Activated CD8-positive, alpha-beta T cell treated with anti-CD3 and anti-CD28 coated beads for 36 hours (primary cell): ENCODE results near the gene ARMC3. TPM values are rescaled to one million over a fixed set of nuclear protein-coding genes. Genes with fewer than 3 reads are reported as not detected.
A peak's percentile ranks its signal among the peaks of the same experiment; 100 is the strongest.

Experiments used
- ATAC-seq: fragments of 200-7000 bp; cut with Tn5 transposase; one replicate; pipeline ENCODE4 v1.10.0; 2021; ENCODE audit warnings: mild to moderate bottlenecking, moderate library complexity
- CTCF ChIA-PET: fragments of 350-600 bp; sonication (Branson Sonifier 250); formaldehyde crosslinking; loops from one replicate; lab custom pipeline; 2021; ENCODE audit warnings: antibody characterized with exemption; lab: Charles Lee
- POLR2A ChIA-PET: fragments of 350-600 bp; sonication (Branson Sonifier 250); formaldehyde crosslinking; loops from one replicate; lab custom pipeline; 2021; ENCODE audit warnings: antibody characterized with exemption; lab: Charles Lee
- DNase-seq: peaks from one replicate; pipeline ENCODE4 v3.0.0-alpha.2; 2020
- H3K27ac Mint-ChIP-seq: one replicate; pipeline ENCODE4 v1.8.0; 2021; ENCODE audit warnings: mild to moderate bottlenecking, mixed read lengths
- H3K27me3 Mint-ChIP-seq: one replicate; pipeline ENCODE4 v1.8.0; 2021; ENCODE audit warnings: mixed read lengths
- H3K36me3 Mint-ChIP-seq: one replicate; pipeline ENCODE4 v1.8.0; 2021; ENCODE audit warnings: low read depth, mixed read lengths
- H3K4me1 Mint-ChIP-seq: one replicate; pipeline ENCODE4 v1.8.0; 2021; ENCODE audit warnings: low read depth, mixed read lengths
- H3K4me3 Mint-ChIP-seq: one replicate; pipeline ENCODE4 v1.8.0; 2021; ENCODE audit warnings: mild to moderate bottlenecking, moderate library complexity, mixed read lengths
- H3K9me3 Mint-ChIP-seq: one replicate; pipeline ENCODE4 v1.8.0; 2021; ENCODE audit warnings: mixed read lengths
- intact Hi-C: fragments of 100-400 bp; cut with micrococcal nuclease; formaldehyde crosslinking; loops from one replicate; pipeline ENCODE4 v1.10.0; 2022
- total RNA-seq, 2 experiments: library from RNA; stranded (reverse); gene quantifications; one replicate each; pipeline ENCODE4 v1.2.3, GENCODE V29; 2021
- TF ChIP-seq, protein P1 (sequence below): fragments of 200-600 bp; IDR thresholded peaks from one replicate; pipeline ENCODE4 v1.8.0; 2022; ENCODE audit warnings: antibody characterized with exemption, mild to moderate bottlenecking

ARMC3 gene
- total RNA-seq, 2 experiments from 2014 or later, result not detected

DNA sequence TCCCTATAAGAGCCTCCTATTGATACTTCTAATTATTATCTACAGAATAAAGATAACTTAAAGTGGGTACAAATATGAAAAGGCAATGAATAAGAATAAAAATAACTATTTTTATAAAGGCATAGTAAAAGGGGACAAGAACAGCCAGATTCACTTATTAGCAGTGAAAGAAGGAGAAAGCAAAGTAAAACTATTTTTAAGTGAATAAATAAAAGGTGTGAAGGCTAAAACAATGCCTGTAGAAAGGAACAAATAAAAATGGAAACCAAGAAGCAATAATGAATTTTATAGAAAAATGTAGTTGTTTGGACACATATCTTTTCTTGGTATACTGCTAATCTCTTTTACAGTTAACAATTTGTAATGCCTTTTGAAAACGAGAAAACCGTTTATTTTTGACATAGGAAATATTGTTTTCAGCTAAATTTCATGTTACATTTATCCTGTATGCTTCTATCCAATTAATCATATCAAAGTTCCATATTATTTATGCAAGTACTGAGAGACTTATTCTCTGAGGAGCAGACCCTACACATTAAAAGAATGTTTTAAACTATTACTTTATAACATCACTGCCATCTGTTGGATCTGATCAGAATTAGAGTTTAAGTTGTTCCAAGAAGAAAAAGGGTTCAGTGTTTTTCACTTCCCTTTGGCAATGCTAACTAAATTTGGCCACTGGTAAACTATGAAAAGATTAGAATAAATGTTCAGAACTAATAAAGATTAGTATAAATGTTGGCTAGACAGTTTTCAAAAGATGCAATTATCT lies 59.1 kb downstream of the ARMC3 start:
- H3K27me3 Mint-ChIP-seq, result no peaks in the 10 kb centered on the region
- no peaks in the 10 kb centered on the region for H3K9me3 Mint-ChIP-seq
- DNase-seq (no peak), ATAC-seq (no peak)
- H3K4me1 Mint-ChIP-seq, result peaks cover 14% of the 10 kb centered on the region
- ChIA-PET POLR2A (interaction anchor here (0.6 kb wide), 1 partner anchor 313 kb away, joined by 3 read pairs; no protein-coding TSS in a partner anchor), CTCF (interaction anchor here (1.0 to 4.4 kb wide), 5 partner anchors 13 to 995 kb away, joined by 3 to 54 read pairs (median 19); partner anchors contain the start of gene DNAJC1)
- intact Hi-C loops, result loop anchor here (5.0 to 10.0 kb wide), 7 partner anchors 272 to 985 kb away; partner anchors contain the start of genes DNAJC1, PIP4K2A and SPAG6
- no peak overlapping the region for H3K27ac Mint-ChIP-seq
- no peak overlapping the region for H3K4me3 Mint-ChIP-seq
- TF ChIP-seq, protein P1, sequence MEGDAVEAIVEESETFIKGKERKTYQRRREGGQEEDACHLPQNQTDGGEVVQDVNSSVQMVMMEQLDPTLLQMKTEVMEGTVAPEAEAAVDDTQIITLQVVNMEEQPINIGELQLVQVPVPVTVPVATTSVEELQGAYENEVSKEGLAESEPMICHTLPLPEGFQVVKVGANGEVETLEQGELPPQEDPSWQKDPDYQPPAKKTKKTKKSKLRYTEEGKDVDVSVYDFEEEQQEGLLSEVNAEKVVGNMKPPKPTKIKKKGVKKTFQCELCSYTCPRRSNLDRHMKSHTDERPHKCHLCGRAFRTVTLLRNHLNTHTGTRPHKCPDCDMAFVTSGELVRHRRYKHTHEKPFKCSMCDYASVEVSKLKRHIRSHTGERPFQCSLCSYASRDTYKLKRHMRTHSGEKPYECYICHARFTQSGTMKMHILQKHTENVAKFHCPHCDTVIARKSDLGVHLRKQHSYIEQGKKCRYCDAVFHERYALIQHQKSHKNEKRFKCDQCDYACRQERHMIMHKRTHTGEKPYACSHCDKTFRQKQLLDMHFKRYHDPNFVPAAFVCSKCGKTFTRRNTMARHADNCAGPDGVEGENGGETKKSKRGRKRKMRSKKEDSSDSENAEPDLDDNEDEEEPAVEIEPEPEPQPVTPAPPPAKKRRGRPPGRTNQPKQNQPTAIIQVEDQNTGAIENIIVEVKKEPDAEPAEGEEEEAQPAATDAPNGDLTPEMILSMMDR, result peak; percentile 26
- no peaks in the 10 kb centered on the region for H3K36me3 Mint-ChIP-seq

DNA sequence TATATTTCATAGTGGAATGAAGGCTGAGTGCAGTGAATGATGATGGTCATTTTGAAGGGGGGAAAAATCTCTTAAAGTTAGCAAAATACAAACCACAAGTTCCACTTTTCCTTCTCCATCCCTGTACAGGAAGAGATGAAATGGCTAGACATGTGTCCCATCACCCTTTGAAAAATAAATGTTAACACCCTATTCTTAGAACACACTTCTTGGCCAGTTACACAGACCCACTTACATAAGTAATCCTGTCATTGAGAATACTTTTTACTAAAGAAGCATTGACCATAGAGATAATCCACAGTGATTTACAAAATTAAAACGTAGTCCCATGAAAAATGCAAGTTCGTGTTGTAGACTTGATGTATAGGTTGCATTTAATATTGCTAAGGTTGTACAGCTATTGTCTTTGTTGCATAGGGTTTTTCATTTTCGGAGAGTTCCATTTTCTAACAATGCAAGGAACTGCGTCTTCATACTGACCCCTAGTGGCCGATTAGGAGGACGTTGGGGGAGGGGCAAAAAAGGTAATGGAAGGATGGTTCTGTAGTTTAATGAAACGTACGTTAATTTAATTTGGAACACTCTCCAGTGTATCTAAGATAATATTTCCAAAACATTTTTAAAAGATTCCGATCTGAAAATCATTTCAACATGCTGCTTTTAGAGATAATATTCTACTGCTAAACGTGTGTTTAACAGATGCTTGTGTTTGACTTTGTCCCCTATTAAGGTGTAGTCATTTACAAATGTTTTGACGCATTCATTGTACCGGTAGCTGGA lies 60.9 kb downstream of the ARMC3 start:
- Mint-ChIP-seq H3K27me3 (no peaks in the 10 kb centered on the region), H3K9me3 (no peaks in the 10 kb centered on the region), H3K4me1 (peaks cover 18% of the 10 kb centered on the region), H3K36me3 (no peaks in the 10 kb centered on the region), H3K4me3 (no peak overlapping the region), H3K27ac (no peak overlapping the region)
- ChIA-PET CTCF (interaction anchor here (0.6 to 4.4 kb wide), 55 partner anchors 8 to 996 kb away, joined by 3 to 54 read pairs (median 4); partner anchors contain the start of gene DNAJC1), POLR2A (interaction anchor here (1.4 kb wide), 1 partner anchor 736 kb away, joined by 3 read pairs; no protein-coding TSS in a partner anchor)
- intact Hi-C loops, result loop anchor here (2.0 to 10.0 kb wide), 8 partner anchors 274 to 986 kb away; partner anchors contain the start of genes DNAJC1, PIP4K2A and SPAG6
- TF ChIP-seq, protein P1, result peak; percentile 94
- DNase-seq (peak; percentile 79), ATAC-seq (peak; percentile 80)

DNA sequence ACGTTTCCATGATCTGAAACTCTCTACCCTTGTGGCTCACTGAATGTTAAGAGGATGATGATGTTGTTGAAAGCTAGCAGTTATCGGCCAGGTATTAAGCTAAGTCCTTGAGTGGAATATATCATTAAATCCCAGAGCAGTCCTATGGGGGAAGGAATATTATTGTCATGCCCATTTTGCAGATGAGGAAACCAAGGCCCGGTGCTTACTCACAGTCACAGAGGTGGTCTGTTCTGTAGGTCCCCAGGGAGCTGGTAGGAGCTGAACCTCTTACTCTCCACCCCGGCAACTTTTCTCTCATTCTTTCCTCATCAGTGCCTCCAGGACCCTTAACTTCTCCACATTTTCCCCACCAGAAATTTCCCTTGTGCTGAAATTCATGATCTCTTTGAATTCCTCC lies 62.6 kb downstream of the ARMC3 start:
- intact Hi-C loops, result loop anchor here (5.0 kb wide), 1 partner anchor 77 kb away; no protein-coding TSS in a partner anchor
- no peak for ATAC-seq
- ChIA-PET CTCF (interaction anchor here (1.0 to 4.4 kb wide), 14 partner anchors 15 to 998 kb away, joined by 3 to 54 read pairs (median 4); no protein-coding TSS in a partner anchor), POLR2A (no interaction called here)
- no peaks in the 10 kb centered on the region for H3K9me3 Mint-ChIP-seq
- H3K4me1 Mint-ChIP-seq, result peaks cover 16% of the 10 kb centered on the region
- no peaks in the 10 kb centered on the region for H3K36me3 Mint-ChIP-seq
- TF ChIP-seq, protein P1, result no peak
- H3K4me3 Mint-ChIP-seq, result no peak overlapping the region
- DNase-seq, result no peak
- no peaks in the 10 kb centered on the region for H3K27me3 Mint-ChIP-seq
- H3K27ac Mint-ChIP-seq, result no peak overlapping the region

DNA sequence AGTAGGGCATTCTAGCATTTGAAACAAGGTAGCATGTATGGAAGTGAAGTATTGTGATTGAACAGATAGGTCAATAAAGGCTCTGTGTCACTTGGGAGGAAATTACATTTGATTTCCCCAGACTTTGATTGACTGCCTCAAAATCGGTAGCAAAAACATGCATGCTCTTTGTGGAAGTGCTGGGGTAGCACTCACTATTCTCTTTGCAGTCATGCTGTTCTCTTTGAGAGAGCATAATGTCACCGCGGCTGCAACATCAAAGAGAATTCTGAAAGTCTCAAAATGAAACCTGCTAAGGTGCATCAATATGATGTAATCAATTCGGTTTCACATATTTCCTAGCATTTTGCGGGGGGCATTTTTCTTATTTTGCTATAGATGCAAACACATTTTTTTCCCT lies 64.2 kb downstream of the ARMC3 start:
- TF ChIP-seq, protein P1, result no peak
- H3K4me1 Mint-ChIP-seq, result peaks cover 16% of the 10 kb centered on the region
- POLR2A ChIA-PET, result no interaction called here
- H3K27ac Mint-ChIP-seq, result no peak overlapping the region
- H3K27me3 Mint-ChIP-seq, result peaks cover 2% of the 10 kb centered on the region
- CTCF ChIA-PET, result interaction anchor here (1.0 kb wide), 1 partner anchor 1003 kb away, joined by 3 read pairs; no protein-coding TSS in a partner anchor
- intact Hi-C loops, result loop anchor here (5.0 kb wide), 1 partner anchor 75 kb away; no protein-coding TSS in a partner anchor
- no peaks in the 10 kb centered on the region for H3K36me3 Mint-ChIP-seq
- DNase-seq (peak; percentile 60), ATAC-seq (peak; percentile 65)
- H3K9me3 Mint-ChIP-seq, result no peaks in the 10 kb centered on the region
- H3K4me3 Mint-ChIP-seq, result no peak overlapping the region
